GM12872 (cell line): ENCODE data around the gene THSD4.

Experiments
- TF ChIP-seq, protein P1 (sequence below): IDR thresholded peaks from 3 replicates; pipeline ENCODE4 v1.5.1; 2011; ENCODE audit warnings: low read depth, mild to moderate bottlenecking, low read length, moderate library complexity; ENCODE audit not compliant: insufficient read depth

The THSD4 gene

DNA sequence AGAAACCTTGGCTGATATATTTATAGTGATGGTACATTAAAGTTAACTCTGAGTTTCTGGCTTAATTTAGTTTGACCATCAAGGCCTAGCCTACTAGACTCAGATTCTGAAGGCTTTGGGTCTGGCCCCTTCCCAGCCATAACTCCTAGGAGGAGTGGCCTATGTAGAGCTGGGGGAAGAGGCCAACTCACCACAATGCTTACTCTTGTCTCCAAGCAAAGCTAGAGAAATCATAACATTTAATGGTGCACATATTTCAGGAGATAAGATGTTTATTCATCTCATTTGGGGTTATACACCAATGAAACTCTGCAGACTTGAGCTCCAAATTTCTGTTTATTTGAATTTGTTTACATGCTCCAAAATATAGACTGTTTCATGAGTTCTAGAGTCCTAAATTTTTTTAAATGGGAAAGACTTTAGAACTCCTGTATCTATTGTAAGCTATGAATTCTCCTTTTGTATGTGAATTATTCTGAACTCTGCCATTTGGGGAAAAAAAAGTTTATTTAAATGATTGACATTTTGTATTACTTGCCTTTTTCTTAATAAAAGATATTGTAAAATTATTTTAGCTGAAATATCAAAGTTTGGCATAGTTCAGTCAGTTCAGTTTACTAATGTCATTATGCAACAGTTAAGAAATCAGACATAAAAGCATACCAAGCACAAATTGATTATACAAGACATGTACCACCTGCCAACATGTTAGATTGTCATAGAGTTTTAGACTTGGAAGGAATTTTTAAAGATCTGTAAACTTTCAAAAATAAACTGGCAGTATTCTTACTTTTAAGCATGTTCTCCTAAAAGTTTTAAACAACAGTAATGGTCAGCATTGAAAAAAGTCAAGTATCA, 551.7 kb downstream of the THSD4 start:
- TF ChIP-seq, protein P1, sequence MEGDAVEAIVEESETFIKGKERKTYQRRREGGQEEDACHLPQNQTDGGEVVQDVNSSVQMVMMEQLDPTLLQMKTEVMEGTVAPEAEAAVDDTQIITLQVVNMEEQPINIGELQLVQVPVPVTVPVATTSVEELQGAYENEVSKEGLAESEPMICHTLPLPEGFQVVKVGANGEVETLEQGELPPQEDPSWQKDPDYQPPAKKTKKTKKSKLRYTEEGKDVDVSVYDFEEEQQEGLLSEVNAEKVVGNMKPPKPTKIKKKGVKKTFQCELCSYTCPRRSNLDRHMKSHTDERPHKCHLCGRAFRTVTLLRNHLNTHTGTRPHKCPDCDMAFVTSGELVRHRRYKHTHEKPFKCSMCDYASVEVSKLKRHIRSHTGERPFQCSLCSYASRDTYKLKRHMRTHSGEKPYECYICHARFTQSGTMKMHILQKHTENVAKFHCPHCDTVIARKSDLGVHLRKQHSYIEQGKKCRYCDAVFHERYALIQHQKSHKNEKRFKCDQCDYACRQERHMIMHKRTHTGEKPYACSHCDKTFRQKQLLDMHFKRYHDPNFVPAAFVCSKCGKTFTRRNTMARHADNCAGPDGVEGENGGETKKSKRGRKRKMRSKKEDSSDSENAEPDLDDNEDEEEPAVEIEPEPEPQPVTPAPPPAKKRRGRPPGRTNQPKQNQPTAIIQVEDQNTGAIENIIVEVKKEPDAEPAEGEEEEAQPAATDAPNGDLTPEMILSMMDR: no peak

DNA sequence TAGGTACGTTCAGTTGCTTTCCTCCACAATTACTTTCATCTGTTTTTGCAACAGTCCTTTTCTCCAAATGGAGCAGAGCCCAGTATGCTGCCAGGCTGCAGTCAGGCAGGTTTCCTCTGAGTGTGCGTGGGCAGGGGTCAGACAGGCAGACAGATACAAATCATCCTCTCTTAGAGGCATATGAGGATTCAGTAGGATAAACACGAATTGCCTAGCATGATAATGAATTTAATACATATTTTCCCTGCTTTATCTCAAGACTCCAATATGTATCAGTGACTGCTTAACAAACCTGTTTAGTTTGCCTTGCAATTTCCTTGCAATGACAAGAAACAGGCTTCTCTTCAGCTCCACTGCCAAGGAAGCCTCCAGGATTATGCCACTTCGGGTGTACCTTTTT, 554.4 kb downstream of the THSD4 start:
- TF ChIP-seq, protein P1: no peak

DNA sequence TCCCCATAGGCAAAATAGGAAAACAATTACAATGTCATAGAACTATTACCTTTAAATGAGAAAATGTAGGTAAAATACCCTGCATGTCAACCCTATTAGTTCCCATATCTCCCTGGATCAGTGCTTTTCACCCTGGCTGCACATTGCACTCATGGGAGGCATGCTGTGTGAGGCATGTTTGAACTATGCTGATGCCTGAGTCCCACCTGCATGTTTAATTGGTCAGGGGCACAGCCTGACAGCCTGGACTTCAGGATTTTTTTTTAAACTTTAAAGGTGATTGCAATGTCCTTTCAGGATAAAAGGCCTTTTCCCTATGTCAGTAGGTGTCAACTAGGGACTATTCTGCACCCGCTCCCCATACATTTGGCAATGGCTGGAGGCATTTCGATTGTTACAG, 559.1 kb downstream of the THSD4 start:
- TF ChIP-seq, protein P1: no peak

DNA sequence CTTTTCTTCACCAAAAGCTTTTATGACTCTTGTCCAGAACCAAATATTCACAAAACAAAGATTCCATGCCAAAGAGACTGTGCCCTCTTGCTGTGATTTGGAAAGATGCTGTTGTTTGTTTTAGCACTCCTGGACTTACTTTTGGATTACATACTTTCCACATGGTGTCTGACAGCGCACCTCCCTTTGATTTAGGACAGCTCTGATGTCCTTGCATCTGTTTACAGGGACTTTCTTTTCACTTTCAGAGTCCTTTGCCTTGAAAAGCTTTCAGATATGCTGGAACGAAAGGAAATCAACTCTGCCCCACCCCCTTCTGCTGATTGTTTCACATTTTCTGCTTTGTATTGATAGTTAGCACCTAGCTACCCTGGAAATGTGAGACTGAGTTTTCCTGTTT, 562.1 kb downstream of the THSD4 start:
- TF ChIP-seq, protein P1: no peak

DNA sequence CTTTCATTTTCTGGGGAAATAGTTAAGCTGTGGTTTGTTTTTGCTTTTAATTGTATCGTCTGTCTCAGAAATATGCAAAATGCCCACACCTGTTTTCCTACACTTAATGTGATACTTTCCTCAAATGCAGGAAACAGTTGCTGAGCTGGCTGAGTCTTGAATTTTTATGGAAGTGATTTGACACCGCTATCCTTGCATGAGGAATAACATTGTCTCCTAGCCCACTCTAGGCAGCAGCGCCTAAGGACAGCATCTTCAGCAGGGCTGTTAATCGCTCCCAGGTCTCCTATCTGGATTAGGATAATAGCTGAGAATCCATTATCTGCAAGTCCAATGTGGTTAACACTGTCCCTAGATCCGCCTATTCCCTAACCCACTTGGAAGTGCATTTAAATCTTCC, 562.5 kb downstream of the THSD4 start:
- TF ChIP-seq, protein P1: no peak

DNA sequence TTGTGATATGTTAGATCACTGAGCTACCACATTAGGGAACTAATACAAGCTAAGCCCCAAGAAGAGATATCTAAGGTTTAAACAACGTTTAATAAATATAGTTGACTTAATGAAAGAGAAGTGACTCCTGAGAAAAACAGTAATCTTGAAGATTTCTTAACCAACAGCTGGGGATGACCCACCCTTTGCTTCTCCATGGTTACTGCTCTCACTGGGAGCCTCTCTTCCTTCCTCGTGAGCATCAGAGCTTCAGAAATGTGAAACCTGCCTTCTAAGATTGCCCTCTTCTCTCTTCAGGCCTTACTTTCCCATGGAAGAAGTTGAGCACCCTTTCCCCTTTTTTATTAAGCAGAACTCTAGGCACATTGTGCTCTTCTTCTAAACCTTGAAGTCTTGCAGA, 562.9 kb downstream of the THSD4 start:
- TF ChIP-seq, protein P1: no peak

DNA sequence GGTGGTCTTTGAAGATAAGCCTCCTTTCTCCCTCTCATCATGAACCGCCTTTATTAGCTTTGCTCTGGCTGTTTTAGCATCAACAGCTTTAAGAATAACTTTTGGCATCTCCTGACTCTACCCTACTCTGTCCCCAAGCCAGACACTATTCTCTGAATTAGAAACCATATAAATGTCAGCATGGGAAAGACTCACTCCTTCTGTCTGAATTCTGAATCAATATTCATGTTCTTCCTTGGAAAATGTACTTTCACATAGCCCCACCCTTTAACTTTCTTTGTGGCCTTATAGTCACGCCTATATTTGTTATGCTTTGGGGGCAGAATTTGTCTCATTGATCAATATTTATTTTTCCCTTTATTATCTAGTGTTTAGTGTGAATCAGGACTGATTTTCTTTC, 563.3 kb downstream of the THSD4 start:
- TF ChIP-seq, protein P1: no peak
